EL (cell line): Measurements from ENCODE around the gene XCL2.
"Not testable (repeated sequence)": the region's sequence is repeated elsewhere in the genome, so short reads cannot be mapped to it uniquely, and the experiment has no call there.

ENCODE experiments used
- DNase-seq: peaks from one replicate; pipeline ENCODE4 v3.0.0-alpha.2; 2016

The XCL2 gene, protein sequence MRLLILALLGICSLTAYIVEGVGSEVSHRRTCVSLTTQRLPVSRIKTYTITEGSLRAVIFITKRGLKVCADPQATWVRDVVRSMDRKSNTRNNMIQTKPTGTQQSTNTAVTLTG

GRCh38 chr1:168543840-168544498 is at the start of gene XCL2:
XCL2 (minus strand) TSS chr1:168543997; CDS start chr1:168543964, 33 bp downstream.
- DNase-seq: not testable (repeated sequence)

DNA sequence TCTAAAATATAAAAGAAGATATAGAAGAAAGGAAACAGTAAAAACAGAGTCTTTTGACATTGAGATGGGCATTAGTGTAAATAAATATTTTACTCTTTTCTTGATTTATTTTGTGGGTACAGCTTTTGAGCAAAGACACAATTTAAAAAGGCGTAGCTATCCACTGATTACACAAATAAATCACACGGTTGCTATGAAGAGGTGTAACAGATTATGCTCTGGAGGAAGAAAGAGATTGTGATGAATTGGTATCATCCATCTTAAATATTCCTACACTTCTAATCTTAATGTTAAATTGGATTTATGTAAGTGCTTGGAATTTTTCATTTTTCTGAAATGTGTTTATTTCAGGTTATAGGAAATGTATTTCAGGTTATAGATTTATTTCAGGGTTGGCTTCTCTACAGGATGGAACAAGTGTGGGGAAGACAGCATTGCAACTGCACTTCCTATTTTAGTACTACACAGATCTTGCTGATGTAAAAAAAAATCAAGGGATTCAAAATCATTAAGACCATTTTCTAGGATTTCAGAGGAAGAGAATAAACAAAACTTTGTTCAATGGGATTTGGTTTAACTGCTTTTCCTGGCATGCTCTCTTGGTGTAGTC is 47.9 kb upstream of the XCL2 start:
- DNase-seq: no peak

DNA sequence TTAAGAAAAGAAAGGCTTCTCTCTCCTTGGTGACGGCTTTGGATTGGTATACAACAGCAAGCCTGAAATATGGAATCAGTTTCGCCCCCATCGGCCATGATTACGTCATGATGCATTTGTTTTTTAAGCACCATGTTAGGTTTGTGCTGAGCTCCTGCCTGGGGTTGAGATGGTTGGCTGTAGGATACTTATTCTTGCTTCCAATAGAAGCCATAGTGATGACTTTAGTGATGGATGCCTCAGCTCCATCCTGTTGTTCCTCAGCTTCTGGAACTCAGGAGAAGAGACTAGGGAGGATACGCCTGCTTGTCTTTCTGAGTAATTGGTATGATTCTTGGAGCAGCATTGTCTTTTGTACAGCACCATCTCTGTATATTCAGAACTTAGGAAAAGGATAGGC is 47.3 kb upstream of the XCL2 start:
- DNase-seq: no peak

- DNase-seq: no peak
Observed at GRCh38 chr1:168589167-168589566, 45.4 kb upstream of the XCL2 start.

GRCh38 chr1:168585937-168586336 is 42.1 kb upstream of the XCL2 start:
- DNase-seq: no peak

DNA sequence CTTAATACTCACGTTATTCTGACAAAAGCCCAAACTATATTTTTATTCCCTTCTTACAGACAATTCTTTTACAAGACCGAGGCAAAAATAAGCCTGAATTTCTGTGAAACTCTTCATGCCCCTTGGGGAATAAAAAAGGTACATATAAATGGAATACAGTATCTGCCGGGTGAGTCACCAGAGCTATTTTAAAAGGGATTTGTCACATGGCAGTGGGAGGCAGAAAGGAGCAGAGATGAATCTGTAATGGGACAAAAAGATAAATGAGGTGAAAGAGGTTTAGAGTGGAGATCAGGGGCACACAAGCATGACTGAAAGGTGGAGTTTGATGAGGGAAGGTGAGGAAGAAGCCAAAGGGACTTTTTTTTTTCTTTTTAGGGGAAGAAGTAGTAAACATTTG is 41.4 kb upstream of the XCL2 start:
- peak; percentile 16 for DNase-seq

DNA sequence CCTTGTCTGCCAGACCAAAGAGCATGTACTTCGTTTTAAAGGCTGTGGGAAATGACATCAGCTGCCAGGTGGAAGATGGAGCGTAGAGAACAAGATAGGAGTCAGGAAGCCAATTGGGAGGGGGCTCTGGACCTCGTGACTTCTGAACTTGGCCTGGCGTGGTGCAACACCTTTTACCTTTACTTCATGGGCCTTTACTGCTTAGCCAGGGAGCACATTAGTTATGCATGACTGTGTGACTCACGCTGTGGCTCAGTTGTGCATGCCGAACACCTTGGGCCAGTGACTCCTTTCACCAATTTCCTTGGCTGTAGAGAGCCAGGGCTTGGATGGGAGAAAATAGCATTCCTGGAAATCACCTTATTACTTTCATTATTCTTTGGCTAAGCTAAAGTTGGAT is 39.8 kb upstream of the XCL2 start:
- DNase-seq: no peak

- peak; percentile 12 for DNase-seq
Observed at GRCh38 chr1:168582688-168583336, 39.0 kb upstream of the XCL2 start.

- no peak for DNase-seq
Observed at GRCh38 chr1:168581817-168582572, 38.2 kb upstream of the XCL2 start.

DNA sequence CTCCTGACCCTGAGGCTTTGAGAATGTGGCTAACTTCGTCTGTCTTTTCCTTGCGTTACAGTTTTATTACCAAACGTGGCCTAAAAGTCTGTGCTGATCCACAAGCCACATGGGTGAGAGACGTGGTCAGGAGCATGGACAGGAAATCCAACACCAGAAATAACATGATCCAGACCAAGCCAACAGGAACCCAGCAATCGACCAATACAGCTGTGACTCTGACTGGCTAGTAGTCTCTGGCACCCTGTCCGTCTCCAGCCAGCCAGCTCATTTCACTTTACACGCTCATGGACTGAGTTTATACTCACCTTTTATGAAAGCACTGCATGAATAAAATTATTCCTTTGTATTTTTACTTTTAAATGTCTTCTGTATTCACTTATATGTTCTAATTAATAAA is 37.2 kb upstream of the XCL2 start:
- DNase-seq: not testable (repeated sequence)

- not testable (repeated sequence) for DNase-seq
Observed at GRCh38 chr1:168580290-168580689, 36.5 kb upstream of the XCL2 start.

DNA sequence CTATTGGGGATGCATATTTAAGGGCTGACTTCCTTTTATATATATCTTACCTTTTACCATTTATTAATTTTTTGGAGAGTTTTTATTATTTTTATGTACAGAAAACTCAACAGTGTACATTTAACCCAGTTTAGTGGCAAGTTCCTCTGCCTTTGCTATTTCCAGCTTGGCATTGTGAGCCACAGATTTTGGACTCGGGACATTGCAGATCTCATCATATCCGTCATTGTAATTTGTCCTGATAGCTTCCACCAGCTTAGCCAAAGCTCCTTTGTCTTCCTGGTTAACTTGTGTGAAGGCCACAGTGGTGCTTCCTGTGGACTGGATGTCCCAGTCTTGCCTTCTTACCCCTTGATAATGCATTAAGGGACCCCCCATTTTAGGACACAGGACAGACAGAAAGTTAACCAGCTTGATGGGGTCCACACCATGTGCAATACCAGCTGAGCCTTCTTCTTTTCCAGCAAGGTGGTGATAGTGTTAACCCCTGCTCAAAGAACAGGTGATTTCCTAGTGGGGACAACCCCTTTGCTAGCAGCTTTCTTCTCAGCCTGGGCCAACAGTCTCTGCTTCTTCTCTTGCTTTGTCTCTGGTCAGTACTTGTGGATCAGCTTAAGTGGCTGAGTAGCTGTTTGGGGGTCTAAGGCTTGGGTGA is 34.9 kb upstream of the XCL2 start:
- not testable (repeated sequence) for DNase-seq

DNA sequence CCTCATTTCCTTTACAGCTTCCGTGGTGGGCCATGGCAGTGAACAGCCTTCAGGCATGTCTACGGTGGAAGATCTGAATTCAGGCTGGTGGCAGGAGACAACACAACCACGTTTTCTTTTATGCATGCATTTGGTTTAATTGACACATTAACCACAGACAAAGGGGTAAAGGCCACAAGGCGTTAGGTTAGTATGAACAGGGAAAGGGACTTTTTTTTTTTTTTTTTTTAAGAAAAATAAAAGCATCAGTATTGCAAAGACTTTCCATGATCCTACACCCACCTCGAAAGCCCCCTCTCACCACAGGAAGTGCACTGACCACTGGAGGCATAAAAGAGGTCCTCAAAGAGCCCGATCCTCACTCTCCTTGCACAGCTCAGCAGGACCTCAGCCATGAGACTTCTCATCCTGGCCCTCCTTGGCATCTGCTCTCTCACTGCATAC is 32.5 kb upstream of the XCL2 start, which contains the start of gene XCL1:
XCL1 (plus strand) TSS at position 361 of the 444 bp plus-strand sequence; CDS start at position 394, 33 bp downstream.
- DNase-seq: not testable (repeated sequence)

DNA sequence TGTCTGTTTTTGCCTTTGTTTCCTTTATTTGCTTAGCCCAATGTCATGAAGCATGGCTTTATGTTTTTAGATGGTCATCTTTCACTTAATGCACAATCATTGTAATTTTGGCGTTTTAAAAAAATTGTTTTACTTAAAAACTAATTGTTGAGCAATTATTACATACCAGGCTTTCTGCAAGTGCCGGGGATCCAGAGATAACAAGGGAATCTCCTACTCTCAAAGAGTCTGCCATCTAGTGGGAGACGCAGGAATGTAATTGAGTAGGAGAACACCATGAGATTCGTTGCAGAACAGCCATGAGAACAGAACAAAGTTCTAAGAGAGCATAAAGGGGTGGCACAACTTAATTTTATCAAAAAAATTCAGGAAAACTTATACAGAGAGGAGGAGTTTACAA is 30.4 kb upstream of the XCL2 start:
- peak; percentile 49 for DNase-seq

- DNase-seq: no peak
Observed at GRCh38 chr1:168572633-168573032, 28.8 kb upstream of the XCL2 start.

DNA sequence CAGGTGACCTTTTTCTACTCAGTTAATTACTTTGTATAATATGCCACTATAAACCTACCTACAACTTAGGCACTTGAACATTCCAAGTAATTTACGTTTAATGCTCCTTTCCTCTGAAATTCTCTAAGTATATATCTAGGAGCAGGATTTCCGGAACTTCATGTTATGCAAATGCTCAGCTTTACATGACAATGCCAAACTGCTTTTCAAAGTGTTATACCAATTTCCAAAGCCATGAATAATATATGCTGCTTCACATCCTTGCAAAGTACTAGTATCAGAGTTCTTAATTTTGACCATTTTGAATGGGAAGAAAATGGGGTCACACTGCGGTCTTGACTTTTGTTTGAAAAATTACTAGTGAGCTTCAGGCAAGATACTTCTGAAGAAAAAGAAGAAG is 26.9 kb upstream of the XCL2 start:
- DNase-seq: no peak

DNA sequence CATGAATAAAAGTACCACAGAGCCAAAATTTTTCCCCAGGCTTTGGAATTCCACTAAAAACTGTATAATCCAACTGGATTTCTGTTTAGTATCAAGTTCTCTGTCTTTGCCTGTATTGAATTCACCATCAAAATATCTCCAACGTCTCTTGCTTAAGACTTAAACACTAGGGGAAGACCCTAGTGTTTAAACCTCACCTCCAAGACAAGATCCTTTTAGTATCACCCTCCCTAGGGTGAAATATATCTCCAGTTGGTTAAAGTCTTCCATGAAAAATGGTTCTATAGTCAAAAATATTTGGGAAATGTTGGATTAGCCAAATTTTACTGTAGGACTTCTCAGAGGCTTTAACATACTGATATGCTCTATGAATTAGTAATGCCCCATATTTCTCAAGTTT is 24.5 kb upstream of the XCL2 start:
- no peak for DNase-seq

DNA sequence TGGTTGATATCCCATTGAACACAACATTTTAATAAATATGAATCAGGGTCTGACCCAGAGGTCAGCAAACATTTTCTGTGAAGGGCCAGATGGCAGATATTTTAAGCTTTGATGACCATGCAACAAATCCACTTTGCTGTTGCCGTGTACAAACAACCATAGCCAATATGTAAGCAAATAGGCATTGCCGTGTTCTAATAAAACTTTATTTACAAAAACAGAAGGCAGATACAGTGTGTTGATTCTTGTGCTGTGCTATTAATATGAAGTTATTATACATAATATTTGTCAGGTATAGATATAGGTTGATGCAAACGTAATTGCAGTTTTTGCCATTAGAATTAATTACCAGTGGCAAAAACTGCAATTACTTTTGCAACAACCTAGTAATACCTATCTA is 23.8 kb upstream of the XCL2 start:
- DNase-seq: no peak

GRCh38 chr1:168567007-168567406 is 23.2 kb upstream of the XCL2 start:
- DNase-seq: no peak

GRCh38 chr1:168565825-168566224 is 22.0 kb upstream of the XCL2 start:
- no peak for DNase-seq

- no peak for DNase-seq
Observed at GRCh38 chr1:168561989-168562388, 18.2 kb upstream of the XCL2 start.

GRCh38 chr1:168560370-168560769 is 16.6 kb upstream of the XCL2 start:
- no peak for DNase-seq

DNA sequence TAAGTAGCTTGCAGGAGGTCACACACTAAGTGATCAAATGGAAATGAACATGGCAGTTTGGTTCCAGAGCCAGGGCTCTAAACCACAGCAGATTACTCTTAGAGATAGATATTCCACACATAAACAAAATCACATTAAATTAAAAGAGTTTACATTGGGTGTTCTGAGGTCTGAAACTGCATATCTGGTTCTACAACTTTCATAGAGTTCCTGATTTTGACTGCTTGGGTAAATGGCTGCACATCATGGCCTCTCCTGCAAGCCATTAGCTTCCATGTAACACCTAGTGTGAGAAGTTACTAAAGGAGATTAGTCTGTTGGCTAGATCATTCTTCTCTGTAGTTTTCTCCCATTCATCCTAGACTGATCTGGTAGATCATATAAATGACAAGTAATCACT is 12.8 kb upstream of the XCL2 start:
- no peak for DNase-seq
